HepG2 (cell line): ENCODE measurements around the gene EFCAB8. TPM values are rescaled to one million over a fixed set of nuclear protein-coding genes. Genes with fewer than 3 reads are reported as not detected.
A peak's percentile ranks its signal among the peaks of the same experiment; 100 is the strongest.

ENCODE experiments used
- ATAC-seq: fragments of 200-7000 bp; cut with Tn5 transposase; 3 replicates; pipeline ENCODE4 v1.9.1; 2020; ENCODE audit warnings: mild to moderate bottlenecking, moderate library complexity
- BruUV-seq: library from RNA; stranded (reverse); fragments of 400-500 nt; replicated peaks from 2 replicates; lab custom pipeline; 2021; lab: Mats Ljungman, UMichigan
- CTCF ChIA-PET: fragments of 300-600 bp; formaldehyde crosslinking; extraction: SDS; loops from one replicate; lab custom pipeline; 2021; ENCODE audit warnings: low total read pairs, inconsistent platforms, low intra/inter-chr PET ratio; lab: Yijun Ruan, JAX
- POLR2A ChIA-PET: fragments of 350-600 bp; sonication (Branson Sonifier 250); formaldehyde crosslinking; loops from one replicate; lab custom pipeline; 2020; ENCODE audit warnings: antibody characterized with exemption, inconsistent platforms; lab: Yijun Ruan, JAX
- DNase-seq: peaks from one replicate; pipeline ENCODE4 v3.0.0-alpha.2; 2015; ENCODE audit warnings: low spot score
- FAIRE-seq: peaks from 3 replicates; lab custom pipeline; 2011; peaks lifted over from hg19 to GRCh38; lab: Jason Lieb, UNC
- H2AFZ ChIP-seq: one replicate; pipeline ENCODE4 v1.6.1; 2011; ENCODE audit warnings: low read length, inconsistent platforms
- H3K27ac ChIP-seq: fragments of 300-600 bp; 3 replicates; pipeline ENCODE4 v1.8.0; 2011; ENCODE audit warnings: mixed run types, mild to moderate bottlenecking, mixed read lengths, low read length, inconsistent platforms; ENCODE audit not compliant: insufficient read depth; ENCODE audit errors: extremely low read length
- H3K27me3 ChIP-seq, 2 experiments: fragments of 200-600 bp in 1 of 2; 2 replicates in 1 of 2; 3 replicates in 1 of 2; pipeline versions ENCODE4 v1.6.0 to v1.8.0; 2011; ENCODE audit warnings: low read length in 2 of 2, mild to moderate bottlenecking in 2 of 2, moderate library complexity in 2 of 2, inconsistent platforms in 1 of 2; ENCODE audit not compliant: insufficient read depth in 2 of 2, control insufficient read depth in 1 of 2
- H3K36me3 ChIP-seq, 2 experiments: fragments of 200-600 bp in 1 of 2; replicated peaks in 1 of 2; 2 replicates in 1 of 2; 3 replicates in 1 of 2; pipeline versions ENCODE4 v1.5.1 to v1.8.0; 2011; ENCODE audit warnings: low read length in 2 of 2, inconsistent platforms in 1 of 2; ENCODE audit not compliant: insufficient read depth in 2 of 2, control insufficient read depth in 1 of 2
- H3K4me1 ChIP-seq: 2 replicates; pipeline ENCODE4 v1.5.1; 2012; ENCODE audit warnings: low read length, inconsistent platforms; ENCODE audit not compliant: insufficient read depth
- H3K4me2 ChIP-seq: 2 replicates; pipeline ENCODE4 v1.6.0; 2011; ENCODE audit warnings: low read depth, low read length, inconsistent platforms
- H3K4me3 ChIP-seq, 3 experiments: fragments of 200-600 bp in 1 of 3; sonication (generic), shearing (Covaris generic) in 1 of 3; replicated peaks in 1 of 3; 2 replicates each; pipeline ENCODE4 v1.5.1; 2011 to 2016; ENCODE audit warnings: low read length in 3 of 3, inconsistent platforms in 2 of 3, low read depth in 2 of 3, mild to moderate bottlenecking in 2 of 3, control low read depth in 1 of 3, mixed read lengths in 1 of 3; ENCODE audit not compliant: insufficient read depth in 1 of 3
- H3K79me2 ChIP-seq: one replicate; pipeline ENCODE4 v1.6.1; 2011; ENCODE audit warnings: low read length, inconsistent platforms; ENCODE audit not compliant: insufficient read depth
- H3K9ac ChIP-seq: 2 replicates; pipeline ENCODE4 v1.6.0; 2011; ENCODE audit warnings: mild to moderate bottlenecking, low read depth, low read length, inconsistent platforms; ENCODE audit not compliant: insufficient read depth
- H3K9me3 ChIP-seq: 2 replicates; pipeline ENCODE4 v1.5.1; 2012; ENCODE audit warnings: mild to moderate bottlenecking, low read length
- H4K20me1 ChIP-seq: 2 replicates; pipeline ENCODE4 v1.6.0; 2011; ENCODE audit warnings: inconsistent platforms, mild to moderate bottlenecking, low read length, moderate library complexity; ENCODE audit not compliant: insufficient read depth
- HOXD1 ChIP-seq: sonication (generic); formaldehyde crosslinking; IDR thresholded peaks from 2 replicates; pipeline ENCODE4 v1.5.0; 2020; ENCODE audit warnings: missing genetic modification reagents
- MLXIP ChIP-seq: sonication (generic); formaldehyde crosslinking; IDR thresholded peaks from 2 replicates; pipeline ENCODE4 v1.9.0; 2021; ENCODE audit warnings: missing genetic modification reagents, borderline replicate concordance
- RARG ChIP-seq: sonication (generic); formaldehyde crosslinking; IDR thresholded peaks from 2 replicates; pipeline ENCODE4 v1.4.0; 2020; ENCODE audit warnings: low read depth, mild to moderate bottlenecking, missing genetic modification reagents
- SNAPC2 ChIP-seq: sonication (generic); formaldehyde crosslinking; IDR thresholded peaks from 2 replicates; pipeline ENCODE4 v1.8.1; 2022; ENCODE audit warnings: mild to moderate bottlenecking, missing genetic modification reagents
- ZKSCAN8 ChIP-seq: IDR thresholded peaks from 2 replicates; pipeline ENCODE4 v1.6.1; 2016; ENCODE audit warnings: borderline replicate concordance, missing genetic modification reagents, missing compliant biosample characterization
- ZNF615 ChIP-seq: sonication (generic); formaldehyde crosslinking; IDR thresholded peaks from 2 replicates; pipeline ENCODE4 v1.5.0; 2020; ENCODE audit warnings: mild to moderate bottlenecking, missing genetic modification reagents, borderline replicate concordance
- WGBS: methylation state at CpG from one replicate; pipeline ENCODE4 v1.1.6; 2017; ENCODE audit warnings: low lambda C conversion rate; 5-methylcytosine and 5-hydroxymethylcytosine counted together
- in situ Hi-C: cut with HindIII; loops from 2 replicates; pipeline ENCODE4 v1.10.0; 2017; ENCODE audit warnings: low pct_unique_long_range_greater_than_20kb; ENCODE audit not compliant: extremely low pct_ligation_motif_present
- intact Hi-C: fragments of 100-400 bp; cut with micrococcal nuclease; formaldehyde crosslinking; loops from one replicate; pipeline ENCODE4 v1.10.0; 2022; ENCODE audit not compliant: unreplicated experiment
- polyA plus RNA-seq, 8 experiments: library from polyadenylated mRNA; depleted of rRNA in 3 of 8; stranded (reverse) in 7 of 8; unstranded in 1 of 8; fragments of >200 nt; fragmentation: Illumina TruSeq in 4 of 8; extraction: Trizol in 4 of 8; gene quantifications; 2 replicates each; pipeline versions ENCODE4 v1.2.1 to v1.2.3, GENCODE V29; 2011 to 2016; ENCODE audit warnings: low read depth in 4 of 8, missing spikeins in 1 of 8, mixed read lengths in 1 of 8; ENCODE audit not compliant: insufficient read depth in 1 of 8
- total RNA-seq, 5 experiments: library from RNA; depleted of rRNA; stranded (reverse); fragments of >200 nt; fragmentation: Illumina TruSeq; extraction: Trizol; gene quantifications; 2 replicates each; pipeline ENCODE4 v1.2.3, GENCODE V29; 2016; ENCODE audit warnings: low read depth in 1 of 5
- TF ChIP-seq, protein P1 (sequence below): sonication (generic); formaldehyde crosslinking; IDR thresholded peaks from 2 replicates; pipeline ENCODE4 v1.8.0; 2022; ENCODE audit warnings: missing genetic modification reagents, low read depth, mild to moderate bottlenecking, borderline replicate concordance
- TF ChIP-seq, protein P2 (sequence below): sonication (generic); formaldehyde crosslinking; IDR thresholded peaks from 2 replicates; pipeline ENCODE4 v1.5.1; 2020; ENCODE audit warnings: missing genetic modification reagents, mild to moderate bottlenecking, borderline replicate concordance
- TF ChIP-seq, protein P3 (sequence below): sonication (generic); formaldehyde crosslinking; IDR thresholded peaks from 2 replicates; pipeline ENCODE4 v1.4.0; 2020; ENCODE audit warnings: low read depth, missing genetic modification reagents

Gene EFCAB8
- total and polyA plus RNA-seq, 2 of the 13 experiments (the other 11 are each of a cell fraction or from before 2014, with no cell fraction given), result 0.15 to 0.22 TPM

DNA sequence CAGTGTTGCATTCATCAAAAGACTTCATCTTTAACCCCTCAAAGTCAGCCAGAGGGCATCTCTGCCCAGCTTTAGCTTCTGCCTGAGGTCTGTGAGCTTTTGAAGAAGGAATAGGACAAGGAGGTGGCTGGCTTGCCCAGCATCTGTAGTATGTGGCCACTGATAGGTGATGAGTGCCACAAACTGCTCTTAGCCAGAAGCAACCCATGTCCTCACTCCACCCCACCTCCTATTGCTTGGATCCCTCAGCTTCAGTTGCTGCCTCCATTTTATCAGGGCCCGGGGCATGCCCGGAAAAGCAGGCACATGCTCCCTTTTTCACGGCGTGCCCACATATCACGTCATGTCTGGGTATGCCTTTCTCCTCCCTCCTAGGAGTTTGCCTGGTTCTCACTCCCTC lies 11.9 kb upstream of the EFCAB8 start:
- H3K36me3 ChIP-seq, result peaks cover 43 to 83% of the 10 kb centered on the region in 2 experiments
- H3K4me2 ChIP-seq, result no peak overlapping the region
- peaks cover 12% of the 10 kb centered on the region for H4K20me1 ChIP-seq
- H3K79me2 ChIP-seq, result peaks cover 20% of the 10 kb centered on the region
- H3K9ac ChIP-seq, result no peak overlapping the region
- ATAC-seq (no peak), DNase-seq (no peak), FAIRE-seq (no peak)
- H3K27me3 ChIP-seq, result no peaks in the 10 kb centered on the region
- intact Hi-C loops (no loop called here), in situ Hi-C loops (no loop called here)
- H3K4me3 ChIP-seq, result no peak overlapping the region
- no peak overlapping the region for H2AFZ ChIP-seq
- ChIA-PET POLR2A (no interaction called here), CTCF (no interaction called here)
- no peaks in the 10 kb centered on the region for H3K9me3 ChIP-seq
- H3K27ac ChIP-seq, result no peak overlapping the region
- BruUV-seq, result no TSS peak
- H3K4me1 ChIP-seq, result peaks cover 9% of the 10 kb centered on the region
- TF ChIP-seq ZNF615 (CRISPR knock-in tag) (0 out of 2 replicates have a peak, but pooled peaks have one; percentile 4), MLXIP (CRISPR knock-in tag) (no peak)
- TF ChIP-seq, protein P1, sequence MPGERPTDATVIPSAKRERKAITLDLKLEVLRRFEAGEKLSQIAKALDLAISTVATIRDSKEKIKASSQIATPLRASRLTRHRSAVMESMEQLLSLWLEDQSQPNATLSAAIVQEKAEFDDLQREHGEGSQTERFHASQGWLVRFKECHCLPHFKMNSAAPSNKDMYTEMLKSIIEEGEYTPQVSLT, result no peak
- 96% methylated on average over 5 of the region's 5 CpGs for WGBS

DNA sequence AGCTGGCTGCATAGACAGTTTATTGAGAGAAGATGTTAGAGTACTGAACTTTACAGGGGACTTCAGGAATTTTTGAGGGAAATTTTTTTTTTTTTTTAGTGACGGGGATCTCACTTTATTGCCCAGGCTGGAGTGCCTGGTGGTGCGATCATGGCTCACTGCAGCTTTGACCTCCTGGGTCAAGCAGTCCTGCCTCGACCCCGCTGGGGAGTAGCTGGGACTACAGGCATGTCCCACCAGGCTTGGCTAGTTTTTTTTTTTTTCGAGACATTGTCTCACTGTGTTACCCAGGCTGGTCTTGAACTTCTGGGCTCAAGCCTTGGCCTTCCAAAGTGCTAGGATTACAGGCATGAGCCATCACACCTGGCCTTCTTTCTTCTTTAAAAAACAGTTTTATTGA lies 10.8 kb upstream of the EFCAB8 start:
- no peak overlapping the region for H3K9ac ChIP-seq
- no peak overlapping the region for H3K4me3 ChIP-seq
- H3K36me3 ChIP-seq, result peaks cover 38 to 75% of the 10 kb centered on the region in 2 experiments
- POLR2A ChIA-PET, result no interaction called here
- no peak for FAIRE-seq
- no peak overlapping the region for H3K4me2 ChIP-seq
- DNase-seq, result no peak
- ATAC-seq, result no peak
- peaks cover 12% of the 10 kb centered on the region for H3K79me2 ChIP-seq
- WGBS, result 97% methylated on average over 5 of the region's 5 CpGs
- peaks cover 6% of the 10 kb centered on the region; the same call in 1 of the 2 replicates for H4K20me1 ChIP-seq
- H3K27me3 ChIP-seq, result no peaks in the 10 kb centered on the region
- H3K9me3 ChIP-seq, result no peaks in the 10 kb centered on the region
- intact Hi-C loops, result no loop called here
- no TSS peak for BruUV-seq
- no peak overlapping the region for H3K27ac ChIP-seq
- H3K4me1 ChIP-seq, result no peaks in the 10 kb centered on the region
- no peak overlapping the region for H2AFZ ChIP-seq
- in situ Hi-C loops, result no loop called here
- CTCF ChIA-PET, result no interaction called here
- TF ChIP-seq, protein P2, sequence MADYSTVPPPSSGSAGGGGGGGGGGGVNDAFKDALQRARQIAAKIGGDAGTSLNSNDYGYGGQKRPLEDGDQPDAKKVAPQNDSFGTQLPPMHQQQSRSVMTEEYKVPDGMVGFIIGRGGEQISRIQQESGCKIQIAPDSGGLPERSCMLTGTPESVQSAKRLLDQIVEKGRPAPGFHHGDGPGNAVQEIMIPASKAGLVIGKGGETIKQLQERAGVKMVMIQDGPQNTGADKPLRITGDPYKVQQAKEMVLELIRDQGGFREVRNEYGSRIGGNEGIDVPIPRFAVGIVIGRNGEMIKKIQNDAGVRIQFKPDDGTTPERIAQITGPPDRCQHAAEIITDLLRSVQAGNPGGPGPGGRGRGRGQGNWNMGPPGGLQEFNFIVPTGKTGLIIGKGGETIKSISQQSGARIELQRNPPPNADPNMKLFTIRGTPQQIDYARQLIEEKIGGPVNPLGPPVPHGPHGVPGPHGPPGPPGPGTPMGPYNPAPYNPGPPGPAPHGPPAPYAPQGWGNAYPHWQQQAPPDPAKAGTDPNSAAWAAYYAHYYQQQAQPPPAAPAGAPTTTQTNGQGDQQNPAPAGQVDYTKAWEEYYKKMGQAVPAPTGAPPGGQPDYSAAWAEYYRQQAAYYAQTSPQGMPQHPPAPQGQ (CRISPR knock-in tag), result no peak
- TF ChIP-seq ZKSCAN8 (CRISPR knock-in tag) (no peak), RARG (CRISPR knock-in tag) (no peak), HOXD1 (CRISPR knock-in tag) (no peak), SNAPC2 (no peak)
- TF ChIP-seq, protein P3, sequence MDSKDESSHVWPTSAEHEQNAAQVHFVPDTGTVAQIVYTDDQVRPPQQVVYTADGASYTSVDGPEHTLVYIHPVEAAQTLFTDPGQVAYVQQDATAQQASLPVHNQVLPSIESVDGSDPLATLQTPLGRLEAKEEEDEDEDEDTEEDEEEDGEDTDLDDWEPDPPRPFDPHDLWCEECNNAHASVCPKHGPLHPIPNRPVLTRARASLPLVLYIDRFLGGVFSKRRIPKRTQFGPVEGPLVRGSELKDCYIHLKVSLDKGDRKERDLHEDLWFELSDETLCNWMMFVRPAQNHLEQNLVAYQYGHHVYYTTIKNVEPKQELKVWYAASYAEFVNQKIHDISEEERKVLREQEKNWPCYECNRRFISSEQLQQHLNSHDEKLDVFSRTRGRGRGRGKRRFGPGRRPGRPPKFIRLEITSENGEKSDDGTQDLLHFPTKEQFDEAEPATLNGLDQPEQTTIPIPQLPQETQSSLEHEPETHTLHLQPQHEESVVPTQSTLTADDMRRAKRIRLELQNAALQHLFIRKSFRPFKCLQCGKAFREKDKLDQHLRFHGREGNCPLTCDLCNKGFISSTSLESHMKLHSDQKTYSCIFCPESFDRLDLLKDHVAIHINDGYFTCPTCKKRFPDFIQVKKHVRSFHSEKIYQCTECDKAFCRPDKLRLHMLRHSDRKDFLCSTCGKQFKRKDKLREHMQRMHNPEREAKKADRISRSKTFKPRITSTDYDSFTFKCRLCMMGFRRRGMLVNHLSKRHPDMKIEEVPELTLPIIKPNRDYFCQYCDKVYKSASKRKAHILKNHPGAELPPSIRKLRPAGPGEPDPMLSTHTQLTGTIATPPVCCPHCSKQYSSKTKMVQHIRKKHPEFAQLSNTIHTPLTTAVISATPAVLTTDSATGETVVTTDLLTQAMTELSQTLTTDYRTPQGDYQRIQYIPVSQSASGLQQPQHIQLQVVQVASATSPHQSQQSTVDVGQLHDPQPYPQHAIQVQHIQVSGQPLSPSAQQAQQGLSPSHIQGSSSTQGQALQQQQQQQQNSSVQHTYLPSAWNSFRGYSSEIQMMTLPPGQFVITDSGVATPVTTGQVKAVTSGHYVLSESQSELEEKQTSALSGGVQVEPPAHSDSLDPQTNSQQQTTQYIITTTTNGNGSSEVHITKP (CRISPR knock-in tag), result no peak
